ENCODE measurements around the gene MALRD1.
"Not testable (repeated sequence)": the region's sequence is repeated elsewhere in the genome, so short reads cannot be mapped to it uniquely, and the experiment has no call there.

The MALRD1 gene

GRCh38 chr10:19498393-19499290, 450.0 kb downstream of the MALRD1 start:
- no peak for DNase-seq

GRCh38 chr10:19499291-19499770, 450.7 kb downstream of the MALRD1 start:
- DNase-seq: no peak

GRCh38 chr10:19500959-19501358, 452.4 kb downstream of the MALRD1 start:
- no peak for DNase-seq

- no peak for DNase-seq
These were observed 457.0 kb downstream of the MALRD1 start for GRCh38 chr10:19505320-19506312.

- not testable (repeated sequence) for DNase-seq
These were observed 461.6 kb downstream of the MALRD1 start for GRCh38 chr10:19510005-19510732.

- no peak for DNase-seq
These were observed 469.5 kb downstream of the MALRD1 start for GRCh38 chr10:19518109-19518508.

- DNase-seq: no peak
These were observed 470.0 kb downstream of the MALRD1 start for GRCh38 chr10:19518632-19519031.

- no peak for DNase-seq
These were observed 482.7 kb downstream of the MALRD1 start for GRCh38 chr10:19531324-19531723.

GRCh38 chr10:19532411-19532810, 483.8 kb downstream of the MALRD1 start:
- DNase-seq: no peak

- DNase-seq: no peak
These were observed 492.7 kb downstream of the MALRD1 start for GRCh38 chr10:19541299-19541698.

- DNase-seq: no peak
These were observed 497.6 kb downstream of the MALRD1 start for GRCh38 chr10:19546224-19546623.

- DNase-seq: no peak
These were observed 500.9 kb downstream of the MALRD1 start for GRCh38 chr10:19549503-19549902.

GRCh38 chr10:19556666-19557065, 508.1 kb downstream of the MALRD1 start:
- no peak for DNase-seq

GRCh38 chr10:19561181-19561580, 512.6 kb downstream of the MALRD1 start:
- DNase-seq: no peak

- no peak for DNase-seq
These were observed 515.0 kb downstream of the MALRD1 start for GRCh38 chr10:19563388-19564141.

GRCh38 chr10:19570120-19570519, 521.5 kb downstream of the MALRD1 start:
- no peak for DNase-seq

- DNase-seq: no peak
These were observed 522.4 kb downstream of the MALRD1 start for GRCh38 chr10:19570991-19571390.

- no peak for DNase-seq
These were observed 523.5 kb downstream of the MALRD1 start for GRCh38 chr10:19572056-19572455.

GRCh38 chr10:19576576-19576975, 528.0 kb downstream of the MALRD1 start:
- no peak for DNase-seq

- DNase-seq: no peak
These were observed 528.8 kb downstream of the MALRD1 start for GRCh38 chr10:19577381-19577780.

GRCh38 chr10:19577807-19578206, 529.2 kb downstream of the MALRD1 start:
- DNase-seq: no peak

GRCh38 chr10:19578571-19578970, 530.0 kb downstream of the MALRD1 start:
- no peak for DNase-seq
